ENCODE data around the gene THAP8.

The THAP8 gene

GRCh38 chr19:36006955-36007354 is 47.1 kb downstream of the THAP8 start:
- ATAC-seq (ENCODE audit: low read depth) (no peak), DNase-seq (ENCODE audit: low spot score in 2 of 2) (no peak)
- Mint-ChIP-seq H3K27ac (no peak overlapping the region), H3K9me3 (no peaks in the 10 kb centered on the region), H3K4me1 (peaks cover 12% of the 10 kb centered on the region), H3K4me3 (no peak overlapping the region), H3K27me3 (no peaks in the 10 kb centered on the region), H3K36me3 (peaks cover 11% of the 10 kb centered on the region)

GRCh38 chr19:36003284-36003683 is 50.8 kb downstream of the THAP8 start:
- peaks cover 9% of the 10 kb centered on the region for H3K4me1 Mint-ChIP-seq
- H3K36me3 Mint-ChIP-seq = peaks cover 5% of the 10 kb centered on the region
- H3K27me3 Mint-ChIP-seq = no peaks in the 10 kb centered on the region
- H3K4me3 Mint-ChIP-seq = no peak overlapping the region
- no peak overlapping the region for H3K27ac Mint-ChIP-seq
- ATAC-seq (ENCODE audit: low read depth) (no peak), DNase-seq (ENCODE audit: low spot score in 2 of 2) (no peak)
- H3K9me3 Mint-ChIP-seq = no peaks in the 10 kb centered on the region

- Mint-ChIP-seq H3K27ac (no peak overlapping the region), H3K36me3 (peaks cover 7% of the 10 kb centered on the region), H3K9me3 (no peaks in the 10 kb centered on the region), H3K4me1 (peaks cover 16% of the 10 kb centered on the region), H3K4me3 (no peak overlapping the region), H3K27me3 (no peaks in the 10 kb centered on the region)
- DNase-seq (ENCODE audit: low spot score in 2 of 2) = no peak
- ATAC-seq (ENCODE audit: low read depth) = no peak
These were observed 52.5 kb downstream of the THAP8 start for GRCh38 chr19:36001605-36002004.

GRCh38 chr19:35996777-35997176 is 57.3 kb downstream of the THAP8 start:
- Mint-ChIP-seq H3K4me1 (peaks cover 27% of the 10 kb centered on the region), H3K9me3 (no peaks in the 10 kb centered on the region), H3K27ac (peak overlapping the region; percentile 35), H3K36me3 (peaks cover 6% of the 10 kb centered on the region), H3K4me3 (peak overlapping the region; percentile 92), H3K27me3 (no peaks in the 10 kb centered on the region)
- ATAC-seq (ENCODE audit: low read depth) = no peak
- no peak for DNase-seq (ENCODE audit: low spot score in 2 of 2)

- DNase-seq (ENCODE audit: low spot score in 2 of 2) (peak; percentile 82 to 83), ATAC-seq (ENCODE audit: low read depth) (peak; percentile 90)
- Mint-ChIP-seq H3K4me3 (peak within 1 kb of the TSS; percentile 92), H3K36me3 (peaks cover 2% of the 10 kb centered on the region), H3K9me3 (no peaks in the 10 kb centered on the region), H3K27me3 (no peaks in the 10 kb centered on the region), H3K4me1 (peaks cover 24% of the 10 kb centered on the region), H3K27ac (peak within 1 kb of the TSS; percentile 90)
These were observed 58.8 kb downstream of the THAP8 start, which contains the start of gene SDHAF1 for GRCh38 chr19:35995048-35995993. Gene SDHAF1 (plus strand): TSS chr19:35995188. CDS start chr19:35995275, 87 bp downstream.

GRCh38 chr19:35993923-35994598 is 60.0 kb downstream of the THAP8 start:
- Mint-ChIP-seq H3K27ac (peak overlapping the region; percentile 90), H3K27me3 (no peaks in the 10 kb centered on the region), H3K36me3 (peaks cover 2% of the 10 kb centered on the region), H3K4me1 (peaks cover 20% of the 10 kb centered on the region), H3K9me3 (no peaks in the 10 kb centered on the region), H3K4me3 (peak overlapping the region; percentile 73)
- DNase-seq (ENCODE audit: low spot score in 2 of 2) (no peak), ATAC-seq (ENCODE audit: low read depth) (no peak)

GRCh38 chr19:35992907-35993765 is 60.9 kb downstream of the THAP8 start:
- ATAC-seq (ENCODE audit: low read depth) = no peak
- DNase-seq (ENCODE audit: low spot score in 2 of 2) = no peak
- no peaks in the 10 kb centered on the region for H3K27me3 Mint-ChIP-seq
- H3K9me3 Mint-ChIP-seq = no peaks in the 10 kb centered on the region
- no peak overlapping the region for H3K4me3 Mint-ChIP-seq
- H3K27ac Mint-ChIP-seq = no peak overlapping the region
- peaks cover 20% of the 10 kb centered on the region for H3K4me1 Mint-ChIP-seq
- peaks cover 2% of the 10 kb centered on the region for H3K36me3 Mint-ChIP-seq

GRCh38 chr19:35991731-35992450 is 62.2 kb downstream of the THAP8 start:
- ATAC-seq (ENCODE audit: low read depth) (no peak), DNase-seq (ENCODE audit: low spot score in 2 of 2) (no peak)
- H3K4me3 Mint-ChIP-seq = no peak overlapping the region
- no peak overlapping the region for H3K27ac Mint-ChIP-seq
- no peaks in the 10 kb centered on the region for H3K27me3 Mint-ChIP-seq
- peaks cover 17% of the 10 kb centered on the region for H3K4me1 Mint-ChIP-seq
- H3K9me3 Mint-ChIP-seq = no peaks in the 10 kb centered on the region
- no peaks in the 10 kb centered on the region for H3K36me3 Mint-ChIP-seq

GRCh38 chr19:35990771-35991730 is 63.0 kb downstream of the THAP8 start:
- Mint-ChIP-seq H3K4me1 (peaks cover 13% of the 10 kb centered on the region), H3K4me3 (no peak overlapping the region)
- no peak for ATAC-seq (ENCODE audit: low read depth)

GRCh38 chr19:35990156-35990555 is 63.9 kb downstream of the THAP8 start:
- Mint-ChIP-seq H3K27me3 (peaks cover 8% of the 10 kb centered on the region), H3K4me3 (no peak overlapping the region), H3K27ac (no peak overlapping the region)

More at GRCh38 chr19:35990771-35991730, 63.0 kb downstream of the THAP8 start:
- no peak overlapping the region for H3K27ac Mint-ChIP-seq
- no peaks in the 10 kb centered on the region for H3K36me3 Mint-ChIP-seq
- DNase-seq (ENCODE audit: low spot score in 2 of 2) = no peak
- no peaks in the 10 kb centered on the region for H3K27me3 Mint-ChIP-seq
- no peaks in the 10 kb centered on the region for H3K9me3 Mint-ChIP-seq

GRCh38 chr19:35988824-35989223 is 65.3 kb downstream of the THAP8 start:
- Mint-ChIP-seq H3K4me3 (no peak overlapping the region), H3K4me1 (peaks cover 6% of the 10 kb centered on the region), H3K27ac (no peak overlapping the region), H3K36me3 (no peaks in the 10 kb centered on the region), H3K9me3 (no peaks in the 10 kb centered on the region), H3K27me3 (peaks cover 15% of the 10 kb centered on the region)
- no peak for ATAC-seq (ENCODE audit: low read depth)
- DNase-seq (ENCODE audit: low spot score in 2 of 2) = no peak

More at GRCh38 chr19:35990156-35990555, 63.9 kb downstream of the THAP8 start:
- H3K4me1 Mint-ChIP-seq = peaks cover 8% of the 10 kb centered on the region
- DNase-seq (ENCODE audit: low spot score in 2 of 2) (no peak), ATAC-seq (ENCODE audit: low read depth) (no peak)
- no peaks in the 10 kb centered on the region for H3K9me3 Mint-ChIP-seq
- H3K36me3 Mint-ChIP-seq = no peaks in the 10 kb centered on the region

- H3K4me3 Mint-ChIP-seq = peak overlapping the region; percentile 40
- DNase-seq (ENCODE audit: low spot score in 2 of 2) (no peak), ATAC-seq (ENCODE audit: low read depth) (no peak)
- H3K9me3 Mint-ChIP-seq = no peaks in the 10 kb centered on the region
- no peak overlapping the region for H3K27ac Mint-ChIP-seq
- peaks cover 6% of the 10 kb centered on the region for H3K4me1 Mint-ChIP-seq
- H3K36me3 Mint-ChIP-seq = no peaks in the 10 kb centered on the region
- H3K27me3 Mint-ChIP-seq = peaks cover 18% of the 10 kb centered on the region
These were observed 66.6 kb downstream of the THAP8 start for GRCh38 chr19:35987571-35987896.

Measured in memory B cell (primary cell).